Right renal pelvis (tissue), 4 donors: ENCODE data around the gene OR7G3. TPM values are rescaled to one million over a fixed set of nuclear protein-coding genes. Genes with fewer than 3 reads are reported as not detected.
A peak's percentile ranks its signal among the peaks of the same experiment; 100 is the strongest.

Source experiments
- DNase-seq, 4 donors: peaks; one replicate each; pipeline ENCODE4 v3.0.0-alpha.2; 2013; ENCODE audit warnings: low read depth in 4 of 4, low spot score in 3 of 4, missing footprints in 1 of 4
- polyA plus RNA-seq, 4 donors: library from polyadenylated mRNA; unstranded; fragments of 120-200 nt; gene quantifications; one replicate each; pipeline ENCODE4 v1.2.1, GENCODE V29; 2013; ENCODE audit not compliant: insufficient read length in 4 of 4

The OR7G3 gene
- not detected for polyA plus RNA-seq

- no peak for DNase-seq
Measured at GRCh38 chr19:9126900-9127405, at the start of gene OR7G3. OR7G3 (minus strand) TSS chr19:9126950; CDS start chr19:9126950, 0 bp downstream.

GRCh38 chr19:9175326-9175725 lies 48.6 kb upstream of the OR7G3 start:
- DNase-seq, result no peak

- DNase-seq, result no peak
Measured at GRCh38 chr19:9171393-9171991, 44.7 kb upstream of the OR7G3 start.

- no peak for DNase-seq
Measured at GRCh38 chr19:9166846-9167245, 40.1 kb upstream of the OR7G3 start.

GRCh38 chr19:9165261-9165660 lies 38.5 kb upstream of the OR7G3 start:
- DNase-seq, result no peak

- DNase-seq, result no peak
Measured at GRCh38 chr19:9161427-9161826, 34.7 kb upstream of the OR7G3 start.

- no peak for DNase-seq
Measured at GRCh38 chr19:9159891-9160290, 33.1 kb upstream of the OR7G3 start.

- DNase-seq, result no peak
Measured at GRCh38 chr19:9156304-9156703, 29.6 kb upstream of the OR7G3 start.

GRCh38 chr19:9155591-9155990 lies 28.8 kb upstream of the OR7G3 start:
- DNase-seq, result no peak

GRCh38 chr19:9151367-9151766 lies 24.6 kb upstream of the OR7G3 start:
- no peak for DNase-seq

- DNase-seq, result no peak
Measured at GRCh38 chr19:9150650-9151049, 23.9 kb upstream of the OR7G3 start.

- no peak for DNase-seq
Measured at GRCh38 chr19:9149997-9150396, 23.2 kb upstream of the OR7G3 start.

GRCh38 chr19:9148697-9149096 lies 21.9 kb upstream of the OR7G3 start:
- no peak for DNase-seq

GRCh38 chr19:9146882-9147281 lies 20.1 kb upstream of the OR7G3 start:
- DNase-seq, result no peak

- DNase-seq, result no peak
Measured at GRCh38 chr19:9144920-9145319, 18.2 kb upstream of the OR7G3 start.

- peak; percentile 88 to 94 (median 93) for DNase-seq
Measured at GRCh38 chr19:9140159-9140874, 13.6 kb upstream of the OR7G3 start, which contains the start of gene ZNF317. ZNF317 (plus strand) TSS chr19:9140397; CDS start chr19:9156017, 15,620 bp downstream.

GRCh38 chr19:9139609-9140158 lies 12.9 kb upstream of the OR7G3 start:
- DNase-seq, result peak in 1 of 4 donors; percentile 12

- no peak for DNase-seq
Measured at GRCh38 chr19:9132422-9132821, 5.7 kb upstream of the OR7G3 start.

- no peak for DNase-seq
Measured at GRCh38 chr19:9130965-9131364, 4.2 kb upstream of the OR7G3 start.

GRCh38 chr19:9128171-9128570 lies 1.4 kb upstream of the OR7G3 start:
- DNase-seq, result no peak

GRCh38 chr19:9116547-9116946 lies 10.2 kb downstream of the OR7G3 start:
- DNase-seq, result no peak
